Endodermal cell (in vitro differentiated cells): ENCODE measurements around the gene SPAG4. TPM values are rescaled to one million over a fixed set of nuclear protein-coding genes. Genes with fewer than 3 reads are reported as not detected.
A peak's percentile ranks its signal among the peaks of the same experiment; 100 is the strongest.

Experiments
- DNase-seq: peaks from one replicate; pipeline ENCODE4 v3.0.0-alpha.2; 2017
- H3K27ac ChIP-seq: 2 replicates; pipeline ENCODE4 v1.5.1; 2013; ENCODE audit warnings: mild to moderate bottlenecking, low read depth, low read length, moderate library complexity
- H3K27me3 ChIP-seq: 2 replicates; pipeline ENCODE4 v1.6.1; 2013; ENCODE audit warnings: mild to moderate bottlenecking, low read length, moderate library complexity; ENCODE audit not compliant: insufficient read depth, control insufficient read depth, poor library complexity, severe bottlenecking
- H3K36me3 ChIP-seq: 2 replicates; pipeline ENCODE4 v1.7.0; 2013; ENCODE audit warnings: mild to moderate bottlenecking, low read length, moderate library complexity; ENCODE audit not compliant: control insufficient read depth, insufficient read depth
- H3K4me1 ChIP-seq: one replicate; pipeline ENCODE4 v1.7.0; 2013; ENCODE audit warnings: low read length; ENCODE audit not compliant: control insufficient read depth, insufficient read depth
- H3K4me3 ChIP-seq: 2 replicates; pipeline ENCODE4 v1.5.1; 2013; ENCODE audit warnings: mild to moderate bottlenecking, low read length, moderate library complexity
- H3K9ac ChIP-seq: 2 replicates; pipeline ENCODE4 v1.6.1; 2013; ENCODE audit warnings: mild to moderate bottlenecking, low read length, moderate library complexity; ENCODE audit not compliant: poor library complexity, severe bottlenecking; ENCODE audit errors: extremely low read depth
- H3K9me3 ChIP-seq: 2 replicates; pipeline ENCODE4 v1.6.1; 2013; ENCODE audit warnings: mild to moderate bottlenecking, low read length, moderate library complexity; ENCODE audit not compliant: control insufficient read depth
- H3K27ac Mint-ChIP-seq: 2 replicates; pipeline ENCODE4 v1.8.0; 2020; ENCODE audit warnings: mixed read lengths
- H3K27me3 Mint-ChIP-seq: 2 replicates; pipeline ENCODE4 v1.8.0; 2021; ENCODE audit warnings: mild to moderate bottlenecking, mixed read lengths; ENCODE audit not compliant: insufficient read depth
- H3K36me3 Mint-ChIP-seq: 2 replicates; pipeline ENCODE4 v1.8.0; 2020; ENCODE audit warnings: low read depth, mixed read lengths
- H3K4me1 Mint-ChIP-seq: 2 replicates; pipeline ENCODE4 v1.8.0; 2020; ENCODE audit warnings: mixed read lengths
- H3K4me3 Mint-ChIP-seq: 2 replicates; pipeline ENCODE4 v1.8.0; 2020; ENCODE audit warnings: mild to moderate bottlenecking, moderate library complexity, mixed read lengths
- H3K9me3 Mint-ChIP-seq: 2 replicates; pipeline ENCODE4 v1.8.0; 2020; ENCODE audit warnings: mild to moderate bottlenecking, mixed read lengths
- CTCF ChIP-seq: fragments of 200-600 bp; sonication (generic); conservative IDR thresholded peaks from 2 replicates; pipeline ENCODE4 v1.5.0; 2021; ENCODE audit warnings: antibody characterized with exemption, mild to moderate bottlenecking
- WGBS, 2 experiments: methylation state at CpG; one replicate each; pipeline versions ENCODE4 v1.1.5 to v1.1.7; 2013; ENCODE audit warnings: missing lambda C conversion rate in 2 of 2, mixed read lengths in 1 of 2; ENCODE audit not compliant: insufficient coverage in 1 of 2, insufficient read length in 1 of 2; 5-methylcytosine and 5-hydroxymethylcytosine counted together
- total RNA-seq, 2 donors: library from RNA; stranded (reverse); fragmentation: NEBNext Ultra II Directional in 1 of 2; extraction: Animal tissue kit (Norgen Biotek cat#: 25700) in 1 of 2; gene quantifications; 2 replicates in 1 of 2; 3 replicates in 1 of 2; pipeline ENCODE4 v1.2.1, GENCODE V29; 2021

Gene SPAG4
- total RNA-seq, 2 donors from 2014 or later: 1.7 to 3.5 TPM

- Mint-ChIP-seq H3K4me1 (peaks cover 23% of the 10 kb centered on the region), H3K4me3 (peak overlapping the region; percentile 96), H3K27me3 (no peaks in the 10 kb centered on the region), H3K36me3 (peaks cover 4% of the 10 kb centered on the region), H3K9me3 (no peaks in the 10 kb centered on the region), H3K27ac (peak overlapping the region; percentile 99)
- no peaks in the 10 kb centered on the region for H3K27me3 ChIP-seq
- peak overlapping the region; percentile 95 for H3K4me3 ChIP-seq
- H3K36me3 ChIP-seq: peaks cover 11% of the 10 kb centered on the region
- H3K4me1 ChIP-seq: no peaks in the 10 kb centered on the region
- H3K9ac ChIP-seq: peak overlapping the region; percentile 98
- 0 to 1% methylated on average over 14 to 28 of the region's 28 CpGs for WGBS, 2 experiments
- peak overlapping the region; percentile 97 for H3K27ac ChIP-seq
- H3K9me3 ChIP-seq: no peaks in the 10 kb centered on the region
- DNase-seq: peak; percentile 79
- TF ChIP-seq CTCF: no peak
Measured at GRCh38 chr20:35663516-35664465, 48.2 kb downstream of the SPAG4 start.

GRCh38 chr20:35664466-35665206 lies 49.0 kb downstream of the SPAG4 start, which contains the start of the genes CPNE1 and RBM12:
Gene CPNE1 (minus strand): TSS chr20:35664900. CDS start chr20:35632923, 31,977 bp downstream.
Gene RBM12 (minus strand): TSS chr20:35664900. CDS start chr20:35655322, 9,578 bp downstream.
- Histone ChIP-seq H3K9me3 (no peaks in the 10 kb centered on the region), H3K9ac (peak within 1 kb of the TSS; percentile 98), H3K4me3 (peak within 1 kb of the TSS; percentile 95), H3K27me3 (no peaks in the 10 kb centered on the region), H3K27ac (peak within 1 kb of the TSS; percentile 97), H3K4me1 (no peaks in the 10 kb centered on the region), H3K36me3 (peaks cover 17% of the 10 kb centered on the region)
- H3K9me3 Mint-ChIP-seq: no peaks in the 10 kb centered on the region
- H3K4me1 Mint-ChIP-seq: peaks cover 21% of the 10 kb centered on the region
- 0 to 1% methylated on average over 31 to 61 of the region's 61 CpGs for WGBS, 2 experiments
- H3K36me3 Mint-ChIP-seq: peaks cover 9% of the 10 kb centered on the region
- peak; percentile 24 for TF ChIP-seq CTCF
- H3K4me3 Mint-ChIP-seq: peak within 1 kb of the TSS; percentile 96
- peak; percentile 97 for DNase-seq
- H3K27ac Mint-ChIP-seq: peak within 1 kb of the TSS; percentile 99
- no peaks in the 10 kb centered on the region for H3K27me3 Mint-ChIP-seq

DNA sequence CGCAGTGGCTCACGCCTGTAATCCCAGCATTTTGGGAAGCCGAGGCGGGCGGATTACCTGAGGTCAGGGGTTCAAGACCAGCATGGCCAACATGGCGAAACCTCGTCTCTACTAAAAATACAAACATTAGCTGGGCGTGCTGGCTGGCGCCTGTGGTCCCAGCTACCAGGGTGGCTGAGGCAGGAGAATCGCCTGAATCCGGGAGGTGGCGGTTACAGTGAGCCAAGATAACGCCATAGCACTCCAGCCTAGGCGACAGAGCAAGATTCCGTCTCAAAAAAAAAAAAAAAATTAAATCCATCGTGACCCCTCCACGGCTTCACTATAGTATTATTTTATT lies 50.3 kb downstream of the SPAG4 start:
- no peaks in the 10 kb centered on the region for H3K9me3 ChIP-seq
- no peak overlapping the region for H3K27ac ChIP-seq
- no peaks in the 10 kb centered on the region for H3K4me1 ChIP-seq
- peaks cover 21% of the 10 kb centered on the region for H3K4me1 Mint-ChIP-seq
- peaks cover 10% of the 10 kb centered on the region for H3K36me3 Mint-ChIP-seq
- no peak for DNase-seq
- no peak overlapping the region for H3K4me3 Mint-ChIP-seq
- peaks cover 13% of the 10 kb centered on the region for H3K36me3 ChIP-seq
- H3K27me3 ChIP-seq: no peaks in the 10 kb centered on the region
- H3K9ac ChIP-seq: no peak overlapping the region
- no peak overlapping the region for H3K27ac Mint-ChIP-seq
- WGBS, 2 experiments: 96 to 98% methylated on average over 5 to 14 of the region's 17 CpGs
- H3K27me3 Mint-ChIP-seq: no peaks in the 10 kb centered on the region
- TF ChIP-seq CTCF: no peak
- H3K4me3 ChIP-seq: no peak overlapping the region
- H3K9me3 Mint-ChIP-seq: no peaks in the 10 kb centered on the region
